Measurements from ENCODE around the gene EGFL7.

The EGFL7 gene

DNA sequence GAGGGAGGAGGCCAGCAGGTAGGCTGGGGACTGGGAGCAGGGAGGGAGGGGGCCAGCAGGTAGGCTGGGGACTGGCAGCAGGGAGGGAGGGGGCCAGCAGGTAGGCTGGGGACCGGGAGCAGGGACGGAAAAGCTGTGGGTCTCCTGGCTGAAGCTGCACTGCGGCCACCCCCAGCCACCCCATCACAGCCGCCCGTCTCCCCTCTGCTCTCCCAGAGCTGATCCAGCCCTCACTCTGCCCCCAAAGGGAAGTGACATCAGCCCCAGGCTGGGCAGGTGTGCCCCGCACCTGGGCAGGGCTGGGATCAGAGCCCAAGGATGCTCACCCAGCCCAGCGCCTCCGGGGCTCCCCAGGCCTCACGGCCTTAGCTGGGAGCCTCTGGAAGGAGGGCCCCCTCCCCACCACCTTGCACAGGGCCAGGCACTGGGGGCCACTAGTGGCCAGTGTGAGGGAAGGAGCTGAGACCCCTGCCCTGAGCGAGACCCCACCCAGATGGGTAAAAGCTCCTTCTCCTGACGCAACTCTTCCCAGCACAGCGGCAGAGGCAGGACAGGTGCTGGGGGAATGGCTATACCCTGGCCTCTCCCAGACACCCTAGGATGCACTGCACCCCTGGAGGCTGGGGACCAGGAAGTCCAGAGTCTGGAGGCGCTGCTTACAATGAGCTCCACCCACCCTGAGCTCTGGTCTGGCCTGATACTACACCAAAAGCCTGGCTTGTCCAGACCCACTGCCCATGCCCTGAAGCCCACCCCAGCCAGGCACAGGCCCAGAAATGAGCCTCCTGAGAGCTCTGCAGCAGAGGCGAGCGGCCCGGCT, 13.0 kb downstream of the EGFL7 start:
- no peak for FAIRE-seq

DNA sequence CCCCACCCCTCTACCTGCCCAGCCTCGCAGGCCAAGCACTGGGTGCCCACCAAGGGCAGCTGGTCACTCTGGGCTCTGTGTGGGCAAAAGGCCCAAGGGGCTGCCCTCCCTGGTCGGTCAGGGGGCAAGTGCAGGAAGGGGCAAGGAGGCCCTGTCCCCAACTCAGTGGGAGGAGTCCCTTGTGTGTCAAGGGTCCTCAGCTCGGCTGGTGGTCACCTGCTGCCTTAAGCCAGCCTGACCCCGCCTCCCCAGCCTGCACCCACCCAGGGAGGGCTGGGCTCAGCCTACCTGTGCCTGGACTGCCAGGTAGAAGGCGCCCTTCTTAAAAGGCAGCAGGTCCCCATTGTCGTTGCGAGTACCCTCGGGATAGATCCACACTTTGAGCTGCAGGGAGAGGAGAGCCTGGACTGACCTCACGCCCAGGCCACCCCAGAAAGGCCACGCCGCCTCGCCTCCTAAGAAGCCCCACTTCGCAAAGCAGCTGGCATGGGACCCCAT, 13.6 kb downstream of the EGFL7 start:
- no peak for FAIRE-seq

DNA sequence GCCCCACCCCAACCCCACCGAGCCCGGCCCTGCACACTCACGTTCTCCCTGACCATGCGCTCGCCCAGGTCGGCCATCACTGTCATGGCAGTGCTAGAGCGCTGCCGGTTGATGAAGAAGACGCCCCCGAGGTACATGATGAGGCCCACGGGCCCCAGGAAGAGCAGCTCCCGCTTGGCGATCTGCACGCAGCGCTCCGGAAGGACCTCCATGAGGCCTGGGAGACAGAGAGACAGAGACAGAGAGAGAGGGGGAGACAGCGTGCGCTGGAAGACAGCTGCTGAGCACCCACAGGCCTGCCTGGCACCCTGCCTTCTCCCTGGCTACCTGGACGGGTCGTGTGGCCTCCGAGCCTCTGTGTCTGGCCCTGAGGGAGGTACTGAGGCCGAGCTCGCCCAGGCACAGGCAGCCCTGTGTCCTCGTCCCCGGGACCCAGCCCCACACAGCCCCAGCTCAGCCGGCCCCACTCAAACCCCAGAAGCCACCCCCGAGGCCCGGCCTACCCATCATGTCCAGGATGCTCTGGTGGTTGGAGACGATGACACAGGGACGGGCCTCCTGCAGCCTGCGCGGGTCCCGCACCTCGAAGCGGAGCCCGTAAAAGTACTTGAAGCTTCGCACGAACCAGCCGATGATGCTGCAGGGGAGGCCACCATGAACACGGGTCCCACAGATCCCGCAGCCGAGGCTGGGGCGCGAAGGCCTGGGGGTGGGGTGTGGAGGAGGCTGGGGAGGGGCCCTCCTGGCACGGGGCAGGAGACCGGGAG, 14.4 kb downstream of the EGFL7 start:
- FAIRE-seq, result no peak

DNA sequence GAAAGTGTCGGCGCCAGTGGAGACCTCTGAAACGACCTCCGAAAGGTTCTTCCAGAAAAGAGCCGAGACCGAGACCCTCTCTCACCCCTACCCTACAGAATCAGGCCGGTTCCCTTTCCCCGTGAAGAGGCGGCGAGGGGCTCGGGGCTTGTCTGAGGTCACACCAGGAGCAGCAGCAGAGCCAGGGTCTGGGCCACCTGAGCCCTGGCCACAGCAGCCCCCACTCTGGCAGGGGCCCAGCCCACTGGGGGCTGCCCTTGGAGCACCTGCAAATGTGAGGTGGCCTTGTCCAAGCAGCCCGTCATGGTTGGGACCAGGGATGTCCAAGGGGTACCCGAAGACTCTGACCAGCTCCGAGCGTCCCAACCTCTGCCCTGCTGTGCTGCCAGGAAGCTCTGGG, 15.3 kb downstream of the EGFL7 start:
- FAIRE-seq, result no peak

DNA sequence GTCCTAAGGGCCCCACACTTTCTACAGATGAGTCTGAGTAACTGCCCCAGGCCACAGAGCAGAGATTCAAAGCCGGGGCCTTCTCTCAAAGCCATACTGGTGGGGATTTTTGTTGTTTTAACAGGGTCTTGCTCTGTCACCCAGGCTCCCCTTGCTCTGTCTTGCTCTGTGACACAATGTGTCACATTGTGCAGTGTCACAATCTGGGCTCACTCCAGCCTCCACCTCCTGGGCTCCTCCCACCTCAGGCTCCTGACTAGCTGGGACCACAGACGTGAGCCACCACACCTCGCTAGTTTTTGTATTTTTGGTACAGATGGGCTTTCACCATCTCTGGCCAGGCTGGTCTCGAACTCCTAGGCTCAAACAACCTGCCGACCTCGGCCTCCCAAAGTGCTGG, 15.9 kb downstream of the EGFL7 start:
- FAIRE-seq, result no peak

DNA sequence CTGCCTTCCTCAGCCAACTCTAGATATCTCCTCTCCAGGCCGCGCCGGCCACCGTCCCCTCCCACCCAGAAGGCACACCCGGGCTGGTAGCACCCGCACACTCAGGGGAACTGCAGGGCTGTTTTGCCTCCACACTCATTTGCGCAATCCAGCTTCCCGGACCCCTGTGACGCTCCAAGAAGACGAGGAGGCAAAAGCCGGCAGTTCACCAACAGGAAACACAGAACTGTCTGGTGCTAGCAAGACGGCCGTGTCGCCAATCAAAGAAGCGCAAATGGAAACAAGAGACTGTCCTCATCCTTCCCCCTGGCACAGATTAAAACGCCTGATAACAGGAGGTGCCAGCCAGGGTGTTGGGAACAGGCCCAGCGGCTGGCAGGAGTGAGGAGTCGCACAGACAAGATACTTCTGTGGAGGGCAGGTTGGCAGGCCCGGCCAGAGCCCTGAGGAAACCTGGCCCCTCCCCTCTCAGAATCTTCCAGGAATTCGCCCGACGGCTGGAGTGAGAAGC, 16.8 kb downstream of the EGFL7 start:
- no peak for FAIRE-seq

DNA sequence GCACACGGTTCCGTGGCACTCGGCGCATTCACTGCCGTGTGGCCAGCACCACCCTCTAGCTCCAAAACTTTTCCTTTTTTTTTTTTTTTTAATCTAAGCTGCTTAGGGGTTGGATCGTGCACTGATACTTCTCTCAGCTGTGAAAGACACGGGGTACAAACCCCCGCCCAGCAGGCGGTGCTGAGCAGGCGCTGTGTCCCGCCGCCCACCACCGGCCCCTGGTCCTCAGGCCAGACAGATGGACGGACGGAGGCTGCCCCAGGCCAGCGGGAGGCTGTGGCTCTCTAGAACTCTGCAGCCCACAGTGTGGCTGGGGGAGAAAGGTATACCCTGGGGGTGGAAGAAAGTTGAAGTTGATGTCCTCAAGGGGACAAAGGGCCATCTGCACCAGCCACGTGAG, 18.3 kb downstream of the EGFL7 start:
- no peak for FAIRE-seq

DNA sequence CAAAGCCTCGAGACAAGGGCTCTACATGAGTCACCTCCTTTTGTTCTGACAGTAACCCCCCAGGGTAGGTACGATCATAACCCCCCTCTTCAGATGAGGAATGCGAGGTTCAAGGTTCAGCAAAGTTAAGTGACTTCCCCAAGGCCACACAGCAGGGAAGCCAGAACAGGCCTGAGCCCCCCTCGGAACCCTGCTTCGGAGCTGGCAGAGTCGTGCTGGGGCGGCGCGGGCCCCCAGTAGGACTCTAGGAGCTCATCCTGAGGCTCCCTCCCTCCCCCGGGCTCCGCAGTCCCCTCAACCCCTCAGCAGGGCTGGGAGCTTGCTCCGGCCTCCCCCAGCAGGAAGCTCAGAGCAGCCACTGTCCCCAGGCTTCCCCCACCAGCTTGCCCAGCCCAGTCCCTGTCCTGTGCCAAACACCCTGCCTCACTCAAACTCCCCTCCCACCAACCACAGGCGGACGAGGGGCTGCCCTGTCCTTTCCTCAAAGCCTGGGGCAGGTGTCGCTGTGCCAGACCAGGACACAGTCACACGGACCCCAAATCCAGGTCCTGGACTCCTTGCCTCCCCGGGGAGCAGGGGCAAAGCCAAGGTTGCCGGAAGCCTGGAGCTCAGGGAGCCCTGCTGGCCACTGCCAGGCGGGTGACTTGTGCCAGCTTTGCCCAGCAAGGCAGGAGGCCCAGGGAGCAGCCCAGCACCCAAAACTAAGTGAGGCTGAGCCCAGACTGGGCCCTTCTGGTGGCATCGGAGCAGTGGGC, 19.4 kb downstream of the EGFL7 start:
- FAIRE-seq, result no peak

DNA sequence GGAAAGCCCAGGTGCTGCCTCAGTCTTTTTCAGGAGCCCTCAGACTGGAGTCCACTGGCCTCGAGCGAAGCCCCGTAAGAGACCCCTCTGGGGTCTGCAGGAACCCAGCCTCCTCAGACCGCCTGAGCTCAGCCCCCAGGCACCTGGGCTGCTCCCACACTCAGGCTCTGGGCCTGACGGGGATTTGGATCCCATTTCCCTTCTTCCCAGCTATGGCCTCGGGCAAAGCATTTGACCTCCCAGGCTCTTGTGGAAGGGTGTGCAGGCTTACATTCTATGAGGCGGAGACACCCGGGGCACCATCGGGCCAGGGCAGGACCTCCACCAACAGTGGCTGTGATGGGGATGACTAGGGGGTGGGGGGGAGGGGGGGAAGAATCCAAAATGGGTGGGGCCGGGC, 20.0 kb downstream of the EGFL7 start:
- no peak for FAIRE-seq

DNA sequence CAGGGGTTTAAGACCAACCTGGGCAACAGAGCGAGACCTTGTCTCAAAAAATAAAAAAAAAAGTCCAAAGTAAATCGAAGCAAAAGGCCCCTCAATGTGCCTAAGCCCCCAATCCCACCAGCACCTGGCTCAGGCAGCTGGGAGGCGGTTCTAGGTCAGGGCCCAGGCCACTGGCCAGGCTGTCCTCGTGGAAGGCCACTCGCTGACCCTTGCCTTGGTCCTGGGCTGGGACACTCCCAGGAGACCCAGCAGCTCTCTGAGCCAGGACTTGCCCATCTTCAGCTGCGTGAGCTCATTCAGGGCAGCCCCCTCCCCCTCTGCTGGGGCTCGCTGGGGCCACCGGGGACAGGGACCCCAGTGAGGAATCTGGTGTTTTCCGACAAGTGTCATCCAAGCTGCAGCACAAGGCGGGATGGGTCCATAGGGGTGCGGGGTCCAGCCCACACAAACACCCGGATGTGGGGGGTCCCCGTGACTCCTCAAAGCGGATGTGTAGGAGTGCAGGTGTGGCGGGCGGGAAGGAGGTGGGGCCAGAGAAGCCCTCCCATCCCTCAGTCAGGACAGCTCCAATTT, 20.5 kb downstream of the EGFL7 start:
- FAIRE-seq, result no peak

DNA sequence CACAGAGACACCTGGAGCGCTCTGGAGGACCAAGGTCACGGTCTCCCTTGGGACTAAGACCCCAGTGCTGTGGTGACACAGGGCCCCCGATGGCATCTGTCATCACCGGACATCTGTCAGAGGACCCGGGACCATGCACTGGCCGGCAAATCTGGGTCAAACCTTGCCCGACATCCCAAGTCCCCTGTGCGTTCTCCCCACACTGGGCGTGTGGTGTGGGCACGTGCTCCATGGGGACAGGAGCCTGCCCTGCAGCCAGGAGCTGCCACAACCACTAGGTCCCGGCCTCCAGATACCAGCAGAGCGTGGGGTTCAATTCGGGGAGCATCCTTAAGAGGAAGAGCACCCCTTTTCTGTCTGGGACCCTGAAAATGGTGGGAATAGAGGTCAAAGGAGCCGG, 21.0 kb downstream of the EGFL7 start:
- no peak for FAIRE-seq

DNA sequence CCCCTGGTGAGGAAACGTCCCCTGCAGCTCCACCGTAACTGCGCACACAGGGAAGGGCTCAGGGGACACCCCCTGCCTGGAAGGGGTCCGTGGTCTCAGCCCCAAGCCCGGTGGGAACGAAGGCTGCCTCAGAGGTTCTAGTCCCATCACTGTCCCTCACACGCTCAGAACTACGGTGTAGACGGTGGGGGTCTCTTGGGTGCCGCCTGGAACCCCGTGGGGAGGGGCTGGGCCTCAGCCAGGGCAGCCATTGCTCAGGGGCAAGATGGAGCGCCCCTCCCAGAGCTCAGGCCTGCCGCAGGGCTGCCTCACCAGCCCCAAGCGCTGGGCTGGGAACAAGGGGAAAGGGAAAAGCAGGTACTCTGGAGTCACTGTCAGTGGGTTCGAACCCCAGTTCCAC, 21.6 kb downstream of the EGFL7 start:
- no peak for FAIRE-seq

DNA sequence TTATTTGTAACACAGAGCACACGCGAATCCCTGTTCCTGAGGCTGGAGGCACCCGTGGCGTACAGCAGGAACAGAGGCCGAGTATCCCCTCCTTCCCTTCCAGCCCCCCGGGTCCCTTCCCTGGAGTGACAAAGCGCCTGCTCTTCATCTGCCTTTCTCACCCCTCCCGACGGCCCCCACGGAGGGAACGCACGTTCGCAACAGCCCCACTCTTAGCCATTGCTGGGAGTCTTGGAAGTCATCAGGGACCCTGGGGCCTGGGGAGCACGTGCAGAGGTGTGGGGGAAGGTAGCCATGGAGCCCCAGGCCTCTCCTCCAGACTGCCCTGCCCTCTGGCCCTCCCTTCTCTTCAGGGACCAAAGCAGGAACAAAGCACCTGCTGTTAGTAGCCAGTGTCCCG, 22.1 kb downstream of the EGFL7 start:
- no peak for FAIRE-seq

DNA sequence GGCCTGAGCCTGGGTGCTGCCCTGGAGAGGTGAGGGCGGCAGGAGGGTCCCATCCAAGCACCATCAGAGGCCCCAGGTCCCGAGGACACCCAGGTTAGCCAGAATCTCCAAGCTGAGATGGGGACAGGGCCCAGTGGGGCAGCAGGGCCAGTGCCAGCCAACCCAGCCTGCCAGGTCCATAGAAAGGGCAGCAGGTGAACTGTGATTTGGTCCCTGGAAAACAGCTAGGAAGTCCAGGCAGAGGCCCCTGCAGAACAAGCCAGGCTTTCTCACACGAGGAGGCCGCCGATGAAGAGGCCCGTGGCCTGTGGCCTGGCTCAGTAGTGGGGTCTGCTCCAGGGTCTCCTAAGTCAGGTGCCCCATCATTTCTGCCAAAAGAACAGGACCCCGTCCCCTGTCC, 22.5 kb downstream of the EGFL7 start:
- no peak for FAIRE-seq

DNA sequence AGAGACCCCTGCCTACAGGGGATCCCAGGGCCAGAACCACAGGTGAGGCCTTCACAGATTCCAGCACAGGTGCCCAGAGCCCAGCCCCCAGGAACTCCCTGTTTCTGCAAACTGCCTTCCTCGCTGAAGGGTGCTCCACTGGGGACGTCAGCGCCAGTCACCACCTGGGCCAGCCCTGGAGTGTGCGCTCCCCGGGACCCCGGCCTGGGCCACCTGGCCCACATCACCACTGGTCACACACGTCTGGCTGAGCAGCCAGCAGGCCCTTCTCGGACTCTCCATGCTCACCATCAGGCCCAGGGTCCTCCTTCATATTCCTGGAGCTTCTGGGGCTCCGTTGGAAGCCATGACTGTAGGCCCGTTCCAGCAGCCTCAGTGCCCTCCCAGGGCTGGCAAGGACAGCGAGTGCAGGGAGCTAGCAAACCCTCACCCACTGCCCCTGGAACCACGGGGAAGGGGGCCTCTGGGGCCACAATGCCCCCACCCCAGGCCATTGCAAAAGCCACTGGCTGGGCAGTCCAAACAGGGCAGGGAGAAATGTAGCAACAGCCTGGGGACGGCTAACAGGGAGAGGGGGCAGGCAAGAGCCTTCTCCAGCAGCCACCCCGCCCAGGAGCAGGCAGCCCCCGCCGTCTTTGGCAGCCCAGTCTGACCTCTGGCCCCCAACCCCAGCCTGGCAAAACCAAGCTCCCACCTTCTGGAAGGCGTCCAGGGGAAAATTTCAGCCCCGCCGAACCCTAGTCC, 23.2 kb downstream of the EGFL7 start:
- FAIRE-seq, result no peak

DNA sequence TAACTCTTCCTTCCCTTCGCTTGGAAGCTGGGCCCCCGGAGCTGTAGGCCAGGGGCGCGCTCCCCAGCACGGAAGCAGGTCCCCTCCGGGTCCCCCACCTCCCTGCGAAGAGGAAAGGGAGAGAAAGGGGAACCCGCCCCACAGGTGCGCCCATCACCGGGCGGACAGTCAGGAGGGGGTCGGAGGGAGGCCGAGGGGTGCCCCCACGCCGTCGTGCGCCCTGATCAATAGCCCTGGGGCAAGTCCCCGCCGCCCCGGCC, 23.7 kb downstream of the EGFL7 start:
- no peak for FAIRE-seq

DNA sequence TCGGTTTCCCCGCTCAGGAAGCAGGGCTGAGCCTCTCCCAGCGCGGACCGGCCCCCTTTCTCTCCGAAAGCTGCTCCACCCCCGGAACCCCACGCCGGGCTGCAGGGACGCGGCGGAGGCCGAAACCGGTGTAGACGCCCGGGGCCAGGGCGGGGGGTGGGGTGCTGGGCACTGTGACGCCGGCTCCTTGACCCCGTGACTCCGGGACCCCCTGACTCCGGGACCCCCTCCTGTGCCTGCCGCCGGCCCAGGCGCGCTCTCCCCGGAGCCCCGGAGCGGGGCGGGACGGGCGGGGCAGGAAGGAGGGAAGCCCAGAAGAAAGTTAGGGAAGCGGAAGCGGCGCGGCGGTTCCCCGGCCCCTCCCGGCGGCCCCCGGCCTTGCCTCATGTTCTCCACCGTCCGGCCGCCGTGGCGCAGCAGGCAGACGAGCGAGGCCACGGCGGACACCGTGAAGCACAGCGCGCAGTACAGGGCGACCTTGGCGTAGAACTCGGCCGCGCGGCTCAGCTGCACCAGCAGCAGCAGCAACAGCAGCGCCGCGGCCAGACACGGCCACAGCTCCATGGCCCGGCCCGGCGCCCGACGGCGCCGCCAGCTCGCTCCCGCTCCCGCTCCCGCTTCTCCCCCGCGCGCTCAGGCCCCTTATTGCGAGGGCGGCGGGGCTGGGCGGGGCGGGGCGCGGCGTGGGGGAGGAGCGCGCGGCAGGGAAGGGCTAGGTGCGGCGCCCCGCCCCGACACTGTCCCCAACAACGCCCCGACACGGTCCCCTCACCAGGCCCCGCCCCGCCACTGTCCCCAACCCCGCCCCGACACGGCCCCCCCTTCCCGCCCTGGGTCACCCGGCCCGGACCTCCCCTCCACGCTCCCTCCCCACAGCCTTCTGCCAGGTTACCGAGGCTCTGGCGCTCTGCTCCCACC, 24.3 kb downstream of the EGFL7 start, which contains the start of gene AGPAT2:
Gene AGPAT2 (minus strand): TSS at position 664 of the 918 bp plus-strand sequence. CDS start 100 bp downstream, at position 564.
- no peak for FAIRE-seq

DNA sequence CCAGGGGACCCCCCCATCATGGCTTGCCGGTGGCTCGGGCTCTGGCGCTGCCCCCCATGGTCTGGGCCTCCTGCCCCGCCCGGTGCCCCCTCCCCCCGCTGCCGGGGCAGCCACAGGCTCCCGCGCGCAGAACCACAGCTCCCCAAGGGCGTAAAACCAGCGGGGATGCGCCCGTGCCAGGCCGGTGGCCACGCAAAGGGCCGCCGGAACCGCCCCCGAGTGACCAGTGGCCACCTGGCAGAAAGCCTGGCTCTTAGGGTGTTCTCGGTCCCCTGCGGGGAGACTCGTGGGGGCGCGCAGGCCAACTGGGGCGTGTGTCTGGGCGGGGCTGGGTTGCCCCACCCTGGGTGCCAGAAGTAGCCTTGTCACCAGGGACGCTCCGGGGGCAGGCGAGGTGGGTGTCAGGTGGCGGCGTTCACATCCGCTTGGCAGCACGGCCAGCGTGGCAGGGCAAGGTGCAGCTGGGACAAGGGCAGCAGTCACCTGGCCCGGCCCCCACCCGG, 25.1 kb downstream of the EGFL7 start:
- FAIRE-seq, result no peak

DNA sequence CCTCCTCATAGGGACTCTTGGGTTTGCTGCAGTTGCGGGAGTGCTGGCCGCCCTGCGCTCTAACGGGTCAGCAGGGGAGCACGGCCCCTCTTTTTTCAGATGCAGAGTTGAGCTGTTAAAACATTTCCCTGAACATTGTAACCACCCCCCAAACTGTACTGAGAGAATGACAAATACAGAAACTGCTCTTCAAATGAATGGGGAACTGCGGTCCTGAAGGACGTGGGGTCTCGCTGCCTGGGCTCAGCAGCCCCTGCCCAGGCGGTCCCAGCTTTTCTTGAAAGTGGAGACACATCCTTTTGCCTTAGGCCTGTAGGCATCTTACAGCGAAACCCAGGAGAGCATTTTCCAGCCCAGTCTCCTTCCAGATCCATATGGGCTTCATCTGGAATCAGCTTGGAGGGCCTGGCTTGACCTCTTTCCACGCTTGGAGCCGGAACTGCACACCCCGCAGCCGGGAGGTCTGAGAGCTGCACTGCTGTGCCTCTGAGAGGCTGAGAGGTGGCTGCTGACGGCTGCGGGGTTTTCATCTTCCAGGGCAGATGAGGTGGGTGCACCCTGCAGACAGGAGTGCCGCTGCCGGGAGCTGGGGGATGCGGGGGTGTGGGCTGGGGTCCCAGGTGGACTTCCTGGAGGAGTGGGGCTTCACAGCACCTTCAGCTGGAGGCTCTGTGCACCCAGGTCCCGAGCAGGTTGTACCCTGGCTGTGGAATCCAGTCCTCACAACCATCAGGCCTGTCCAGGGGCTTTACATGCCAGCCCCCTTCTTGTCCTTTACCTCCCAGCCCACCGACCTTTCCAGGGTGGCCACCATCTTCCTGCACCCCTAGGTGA, 25.8 kb downstream of the EGFL7 start:
- no peak for FAIRE-seq

DNA sequence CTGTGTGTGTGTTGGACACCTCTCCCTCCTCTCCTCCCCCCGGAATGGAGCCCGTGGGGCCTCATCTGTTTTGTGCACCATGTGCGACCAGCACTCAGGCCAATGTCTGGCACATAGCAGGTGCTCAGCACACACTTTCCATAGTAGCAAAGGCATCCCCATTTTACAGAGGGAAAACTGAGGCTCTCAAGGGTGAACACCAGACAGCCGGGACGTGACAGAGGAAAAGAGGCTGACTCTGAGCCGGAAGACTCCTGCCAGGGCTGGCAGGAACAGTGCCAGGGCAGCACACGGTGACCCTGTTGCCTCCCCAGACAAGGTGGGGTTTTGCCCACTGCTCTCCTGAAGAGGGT, 26.4 kb downstream of the EGFL7 start:
- FAIRE-seq, result no peak

Data from islet of Langerhans (tissue), 1 donor.